Effector memory CD4-positive, alpha-beta T cell (primary cell): ENCODE data around the gene ANGPTL5.

Experiments
- DNase-seq, 3 donors: peaks; one replicate each; pipeline ENCODE4 v3.0.0-alpha.2; 2020
- H3K27ac ChIP-seq: 2 replicates; pipeline ENCODE4 v1.7.0; 2013; ENCODE audit warnings: mild to moderate bottlenecking, low read length, moderate library complexity; ENCODE audit not compliant: insufficient read depth, poor library complexity, severe bottlenecking
- H3K27me3 ChIP-seq: replicated peaks from 2 replicates; pipeline ENCODE4 v1.7.0; 2013; ENCODE audit warnings: mild to moderate bottlenecking, low read length; ENCODE audit not compliant: insufficient read depth, control insufficient read depth, poor library complexity, severe bottlenecking
- H3K36me3 ChIP-seq: 2 replicates; pipeline ENCODE4 v1.7.0; 2013; ENCODE audit warnings: mild to moderate bottlenecking, low read length, moderate library complexity; ENCODE audit not compliant: control insufficient read depth, insufficient read depth
- H3K4me1 ChIP-seq: 2 replicates; pipeline ENCODE4 v1.7.0; 2013; ENCODE audit warnings: low read length, mild to moderate bottlenecking; ENCODE audit not compliant: control insufficient read depth, insufficient read depth, poor library complexity, severe bottlenecking
- H3K4me3 ChIP-seq: 2 replicates; pipeline ENCODE4 v1.7.0; 2013; ENCODE audit warnings: low read length, low read depth, mild to moderate bottlenecking; ENCODE audit not compliant: insufficient read depth, poor library complexity, severe bottlenecking
- H3K9me3 ChIP-seq: 2 replicates; pipeline ENCODE4 v1.7.0; 2013; ENCODE audit warnings: mild to moderate bottlenecking, low read length, moderate library complexity; ENCODE audit not compliant: control insufficient read depth

Gene ANGPTL5

DNA sequence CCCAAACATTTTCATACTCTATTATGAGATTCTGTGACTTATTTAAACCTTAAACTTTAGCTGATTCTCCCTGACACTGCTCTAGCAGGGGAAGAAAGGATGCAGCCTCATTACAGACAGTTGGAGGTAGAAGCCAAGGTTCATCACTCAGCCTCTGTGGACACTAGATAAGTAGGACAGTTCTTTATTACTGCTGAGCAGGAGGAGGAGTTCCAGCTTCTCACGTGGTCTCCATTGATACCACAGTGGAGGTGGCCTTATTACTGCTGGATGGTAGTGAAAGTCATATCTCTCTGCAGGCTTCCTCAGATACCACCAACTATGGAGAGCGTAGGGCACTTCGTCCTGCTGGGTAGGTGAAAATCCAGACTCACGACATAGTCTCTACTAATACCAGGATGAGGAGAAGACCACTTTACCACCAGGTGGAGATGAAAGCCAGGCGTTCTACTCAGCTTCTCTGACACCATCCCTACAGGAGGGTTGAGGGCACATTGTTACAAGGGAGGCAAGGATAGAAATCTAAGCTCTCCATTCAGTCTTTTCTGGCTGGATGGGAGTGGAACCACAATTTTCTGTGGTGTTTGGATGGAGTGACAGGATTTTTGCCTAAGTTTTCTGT lies 13.1 kb upstream of the ANGPTL5 start:
- no peaks in the 10 kb centered on the region for H3K27me3 ChIP-seq
- no peak overlapping the region for H3K27ac ChIP-seq
- H3K4me3 ChIP-seq, result no peak overlapping the region
- no peaks in the 10 kb centered on the region for H3K9me3 ChIP-seq
- no peaks in the 10 kb centered on the region for H3K36me3 ChIP-seq
- no peaks in the 10 kb centered on the region for H3K4me1 ChIP-seq
- no peak for DNase-seq

DNA sequence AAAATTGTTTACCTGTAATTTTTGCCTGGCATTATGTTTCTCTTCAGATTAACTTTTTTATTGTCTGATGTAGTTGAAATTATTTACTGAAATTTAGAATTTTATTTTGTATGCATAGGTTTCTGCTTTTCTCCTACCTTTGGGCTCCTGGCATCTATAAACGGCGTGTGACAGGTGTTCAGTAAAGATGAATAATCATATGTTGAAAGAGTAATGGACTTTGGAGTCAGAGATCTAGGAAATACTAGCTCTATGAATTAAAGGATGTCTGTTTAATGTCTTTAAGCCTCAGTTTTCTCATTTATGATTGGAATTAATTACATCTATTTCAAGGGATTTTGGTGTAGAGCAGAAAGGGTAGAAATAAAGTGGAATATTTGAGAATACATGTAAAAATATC lies 7.2 kb upstream of the ANGPTL5 start:
- no peak overlapping the region for H3K27ac ChIP-seq
- no peaks in the 10 kb centered on the region for H3K27me3 ChIP-seq
- no peaks in the 10 kb centered on the region for H3K9me3 ChIP-seq
- H3K36me3 ChIP-seq, result no peaks in the 10 kb centered on the region
- H3K4me3 ChIP-seq, result no peak overlapping the region
- no peaks in the 10 kb centered on the region for H3K4me1 ChIP-seq
- no peak for DNase-seq

DNA sequence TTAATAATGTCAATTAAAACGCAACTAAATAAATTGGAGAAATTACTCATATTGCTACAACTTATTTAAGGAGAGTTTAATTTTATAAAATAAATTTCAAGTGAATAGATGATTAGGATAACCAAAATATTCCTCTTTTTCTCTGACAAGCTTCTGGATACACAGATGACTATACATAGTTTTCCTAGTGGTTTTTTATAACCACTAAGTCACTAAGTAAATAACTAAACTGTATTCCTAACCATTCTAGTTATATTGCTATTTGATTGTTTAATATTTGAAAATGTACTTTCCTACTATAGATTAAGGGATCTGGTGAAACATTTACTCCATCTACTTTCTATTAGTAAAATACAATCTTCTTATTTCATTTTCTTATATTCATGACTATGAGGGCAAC lies 4.7 kb upstream of the ANGPTL5 start:
- no peak for DNase-seq
- H3K27ac ChIP-seq, result no peak overlapping the region
- no peaks in the 10 kb centered on the region for H3K9me3 ChIP-seq
- no peaks in the 10 kb centered on the region for H3K36me3 ChIP-seq
- H3K27me3 ChIP-seq, result no peaks in the 10 kb centered on the region
- no peaks in the 10 kb centered on the region for H3K4me1 ChIP-seq
- no peak overlapping the region for H3K4me3 ChIP-seq

DNA sequence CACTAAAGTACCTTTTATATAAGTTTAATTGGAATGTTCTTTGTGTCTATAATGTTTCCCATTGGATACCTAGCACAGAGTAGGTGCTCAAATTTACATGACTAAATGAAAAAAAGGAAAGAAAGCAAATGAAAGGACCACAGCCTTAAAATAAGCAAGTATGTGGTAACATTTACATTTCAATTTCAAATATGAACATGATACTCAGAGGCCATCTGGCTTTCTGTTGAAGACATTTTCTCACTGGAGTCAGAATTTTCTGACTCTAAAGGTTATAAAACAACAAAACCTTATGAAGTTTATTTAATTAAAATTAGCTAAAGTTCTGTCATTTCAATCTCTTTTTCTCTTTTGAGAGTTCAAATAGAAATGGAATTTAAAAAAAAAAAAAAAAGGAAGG lies 904 bp upstream of the ANGPTL5 start:
- peaks cover 11% of the 10 kb centered on the region for H3K4me1 ChIP-seq
- no peak for DNase-seq
- no peaks in the 10 kb centered on the region for H3K36me3 ChIP-seq
- no peak overlapping the region for H3K4me3 ChIP-seq
- H3K27ac ChIP-seq, result no peak overlapping the region
- H3K27me3 ChIP-seq, result no peaks in the 10 kb centered on the region
- no peaks in the 10 kb centered on the region for H3K9me3 ChIP-seq

DNA sequence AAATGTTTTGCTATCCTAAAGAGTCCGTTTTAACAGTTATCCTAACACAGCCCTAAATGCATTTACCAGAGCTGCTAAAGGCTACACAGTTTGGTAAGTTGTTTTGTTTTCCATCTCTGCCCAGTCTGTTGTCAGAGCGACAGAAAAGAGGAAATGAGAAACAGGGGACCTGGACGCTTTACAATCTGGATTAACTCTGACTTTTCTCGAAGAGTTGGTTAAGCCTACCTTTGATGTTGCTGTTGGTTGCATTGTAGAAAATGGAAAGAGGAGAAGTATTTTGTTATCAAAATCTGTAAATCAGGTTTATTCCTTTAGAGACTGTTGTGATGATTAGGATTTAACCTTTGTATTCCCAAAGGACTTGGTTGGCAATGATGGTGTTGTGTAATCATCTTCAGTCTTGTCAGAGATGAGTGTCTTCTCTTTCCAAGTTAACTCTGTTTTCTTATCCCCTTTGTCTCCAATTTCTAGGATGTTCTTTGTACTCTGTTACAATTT lies 481 bp downstream of the ANGPTL5 start:
- H3K4me3 ChIP-seq, result peak overlapping the region; percentile 49
- no peaks in the 10 kb centered on the region for H3K27me3 ChIP-seq
- H3K9me3 ChIP-seq, result no peaks in the 10 kb centered on the region
- peaks cover 11% of the 10 kb centered on the region for H3K4me1 ChIP-seq
- peak overlapping the region; percentile 60 for H3K27ac ChIP-seq
- no peaks in the 10 kb centered on the region for H3K36me3 ChIP-seq
- DNase-seq, result no peak

DNA sequence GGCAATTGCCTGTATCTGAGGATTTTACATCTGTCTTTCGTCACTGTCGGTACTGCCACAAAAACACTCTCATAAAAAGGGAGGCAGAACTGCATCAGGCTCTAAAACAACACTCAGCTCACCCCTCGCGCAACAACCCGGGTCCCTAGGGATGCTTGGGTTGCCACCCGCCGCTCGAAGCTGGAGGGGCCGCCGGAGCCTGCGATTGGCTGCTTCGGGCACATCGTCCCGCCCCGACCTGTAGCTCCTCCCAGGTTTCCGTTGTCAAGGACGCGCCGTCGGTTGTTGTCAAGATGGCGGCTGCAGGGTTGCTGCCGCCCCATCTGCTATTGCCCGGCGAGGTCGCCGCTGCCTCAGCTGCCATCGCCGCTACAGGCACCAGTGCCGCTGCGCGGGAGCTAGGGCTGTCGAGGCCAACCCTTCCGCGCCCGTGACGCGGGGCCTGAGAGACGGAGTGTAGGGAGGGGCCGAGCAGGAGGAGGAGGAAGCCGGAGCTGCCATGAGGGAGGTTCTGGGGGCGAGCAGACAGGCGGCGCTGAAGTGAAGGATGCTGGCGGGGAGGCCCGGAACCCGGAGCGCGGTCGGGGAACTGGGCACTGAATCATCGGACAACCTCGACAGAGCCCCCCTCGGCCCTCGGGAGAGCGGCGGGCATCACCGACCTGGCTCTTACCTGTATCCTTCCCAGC lies 1.4 kb downstream of the ANGPTL5 start, which contains the start of gene CEP126:
Gene CEP126, plus strand, starts transcription at position 273 of the 689 bp plus-strand sequence. Its CDS starts 275 bp downstream, at position 548.
- Histone ChIP-seq H3K27ac (peak within 1 kb of the TSS; percentile 60), H3K9me3 (no peaks in the 10 kb centered on the region), H3K36me3 (no peaks in the 10 kb centered on the region), H3K4me1 (peaks cover 11% of the 10 kb centered on the region), H3K27me3 (no peaks in the 10 kb centered on the region), H3K4me3 (peak within 1 kb of the TSS; percentile 49)
- peak; percentile 84 to 91 (median 91) for DNase-seq

DNA sequence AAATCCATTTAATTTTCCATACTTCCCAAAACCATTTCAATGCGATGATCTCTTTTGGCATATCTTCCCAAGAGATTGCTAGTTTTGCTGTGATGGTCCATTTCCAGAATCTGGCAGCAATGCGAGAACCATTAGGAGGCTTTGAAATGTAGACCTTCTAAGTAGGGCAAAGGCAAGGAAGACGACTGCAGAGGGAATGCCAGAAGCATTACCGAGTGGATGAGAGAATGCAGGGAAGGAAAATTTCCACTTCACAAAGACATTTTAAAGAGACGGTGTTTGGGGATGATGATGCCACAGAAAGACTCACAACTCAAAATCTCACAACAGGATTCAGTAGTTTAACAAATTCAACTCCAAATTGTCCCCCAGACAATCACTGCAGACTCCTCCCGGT lies 2.0 kb downstream of the ANGPTL5 start:
- Histone ChIP-seq H3K4me1 (peaks cover 11% of the 10 kb centered on the region), H3K9me3 (no peaks in the 10 kb centered on the region), H3K27me3 (no peaks in the 10 kb centered on the region), H3K36me3 (no peaks in the 10 kb centered on the region), H3K4me3 (peak overlapping the region; percentile 49), H3K27ac (peak overlapping the region; percentile 60)
- DNase-seq, result no peak

DNA sequence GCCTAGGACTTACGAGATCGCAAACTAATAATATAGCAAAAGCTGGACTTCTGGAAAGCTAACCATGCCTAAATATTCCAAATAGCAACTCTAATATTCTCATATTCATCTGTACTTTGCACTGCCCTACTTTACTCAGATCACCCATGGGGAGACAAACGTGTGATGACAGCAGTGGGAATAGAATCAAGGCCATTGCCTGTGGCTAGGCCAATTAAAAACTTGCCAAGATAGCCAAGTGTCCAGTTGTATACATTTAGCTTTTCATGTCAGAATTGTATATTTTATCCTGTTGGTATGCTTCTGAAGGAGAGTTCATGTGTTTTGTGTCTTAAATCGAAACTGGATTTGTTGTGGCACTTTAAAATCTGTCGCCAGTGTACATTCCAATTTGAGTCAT lies 2.7 kb downstream of the ANGPTL5 start:
- H3K36me3 ChIP-seq, result no peaks in the 10 kb centered on the region
- H3K27ac ChIP-seq, result no peak overlapping the region
- peaks cover 11% of the 10 kb centered on the region for H3K4me1 ChIP-seq
- no peaks in the 10 kb centered on the region for H3K27me3 ChIP-seq
- H3K9me3 ChIP-seq, result no peaks in the 10 kb centered on the region
- DNase-seq, result no peak
- H3K4me3 ChIP-seq, result no peak overlapping the region

DNA sequence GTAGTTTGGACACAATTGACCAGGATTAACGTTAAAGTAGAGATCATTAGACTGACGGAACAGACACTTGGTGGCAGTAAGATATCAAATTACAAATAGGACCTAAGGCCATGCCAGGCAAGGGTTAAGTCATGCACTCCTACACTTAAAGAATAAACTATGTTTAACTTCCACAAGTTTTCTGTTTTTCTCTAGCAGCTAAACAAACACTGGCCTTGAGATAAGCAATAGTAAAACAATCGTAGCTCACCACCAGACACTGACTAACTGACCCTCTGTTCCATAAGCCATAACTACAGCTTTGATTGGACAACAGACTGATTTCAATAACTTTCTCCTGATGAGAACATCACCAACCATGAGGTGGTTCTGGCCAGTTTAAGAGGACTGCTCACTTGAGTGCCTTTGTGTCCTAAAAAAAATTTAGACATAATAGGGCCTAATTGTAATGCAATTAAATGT lies 3.5 kb downstream of the ANGPTL5 start:
- Histone ChIP-seq H3K4me3 (no peak overlapping the region), H3K36me3 (no peaks in the 10 kb centered on the region), H3K4me1 (peaks cover 11% of the 10 kb centered on the region), H3K27ac (no peak overlapping the region), H3K27me3 (no peaks in the 10 kb centered on the region), H3K9me3 (no peaks in the 10 kb centered on the region)
- DNase-seq, result no peak

DNA sequence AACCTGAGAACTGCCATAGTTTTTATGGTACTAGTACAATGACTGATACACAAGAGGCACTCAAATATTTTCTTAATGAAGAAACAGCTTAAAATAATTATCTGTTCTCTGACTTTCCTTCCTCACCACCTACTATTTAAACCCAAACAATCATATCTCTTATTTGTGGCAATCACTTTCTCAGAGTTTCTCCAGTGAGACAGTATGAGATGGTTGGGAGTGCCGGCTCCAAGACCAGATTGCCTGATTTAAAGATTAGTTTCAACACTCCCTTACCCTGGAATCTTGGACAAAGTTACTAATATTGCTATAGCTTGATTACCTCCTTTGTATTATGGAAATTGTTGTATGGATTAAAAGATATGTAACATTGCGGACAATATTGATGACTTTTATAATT lies 7.2 kb downstream of the ANGPTL5 start:
- Histone ChIP-seq H3K9me3 (no peaks in the 10 kb centered on the region), H3K27ac (no peak overlapping the region)
- DNase-seq, result no peak

More for the DNA sequence above, 7.2 kb downstream of the ANGPTL5 start:
- no peaks in the 10 kb centered on the region for H3K36me3 ChIP-seq
- peaks cover under 1% of the 10 kb centered on the region for H3K4me1 ChIP-seq
- H3K27me3 ChIP-seq, result no peaks in the 10 kb centered on the region
- no peak overlapping the region for H3K4me3 ChIP-seq
